Activated CD4-positive, alpha-beta T cell treated with anti-CD3 and anti-CD28 coated beads, Interleukin-2, amount 50 U/mL, for 16 hours (primary cell): ENCODE data around the gene TTC39B.

Experiments
- DNase-seq: peaks from one replicate; pipeline ENCODE4 v3.0.0-alpha.2; 2020

TTC39B gene

DNA sequence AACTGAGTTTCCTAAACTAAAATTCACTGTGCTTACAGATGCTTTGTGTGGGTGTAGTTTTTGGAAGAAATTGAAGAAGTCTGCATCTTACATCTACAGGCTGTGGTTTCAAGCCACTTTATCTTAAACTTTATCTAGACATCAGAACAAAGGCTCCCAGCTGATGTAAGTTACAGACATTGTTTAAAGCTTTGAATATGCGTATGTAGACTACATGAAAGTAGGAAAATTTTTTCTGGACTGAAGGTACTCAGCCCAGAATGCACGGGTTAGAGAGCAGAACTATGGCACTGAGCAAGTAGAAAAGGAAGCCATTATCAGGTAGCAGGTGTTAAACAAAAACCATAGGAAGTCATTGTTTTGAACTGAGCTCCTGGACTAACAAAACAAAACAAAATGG, 185.4 kb downstream of the TTC39B start:
- no peak for DNase-seq

DNA sequence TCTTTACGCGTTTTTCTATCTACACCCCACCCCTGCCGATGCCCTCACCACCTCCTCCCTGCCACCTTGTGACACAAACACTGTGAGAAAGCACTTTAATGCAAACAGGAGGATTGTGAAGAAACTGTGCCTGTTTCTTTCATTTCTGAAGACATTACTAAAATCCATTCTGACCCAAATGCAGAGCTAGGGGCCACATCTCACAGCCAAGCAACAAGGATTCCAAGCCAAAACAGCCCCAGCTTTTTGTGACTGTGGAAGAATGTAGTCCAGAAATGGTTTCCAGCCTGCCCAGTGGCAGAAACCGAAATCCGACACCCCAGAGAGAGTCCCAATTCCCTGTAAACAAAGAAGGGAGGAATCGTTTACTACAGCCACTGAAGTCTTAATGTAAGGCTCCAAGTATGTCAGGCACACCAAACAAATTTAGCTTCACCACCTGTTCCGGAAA, 190.9 kb downstream of the TTC39B start:
- no peak for DNase-seq

DNA sequence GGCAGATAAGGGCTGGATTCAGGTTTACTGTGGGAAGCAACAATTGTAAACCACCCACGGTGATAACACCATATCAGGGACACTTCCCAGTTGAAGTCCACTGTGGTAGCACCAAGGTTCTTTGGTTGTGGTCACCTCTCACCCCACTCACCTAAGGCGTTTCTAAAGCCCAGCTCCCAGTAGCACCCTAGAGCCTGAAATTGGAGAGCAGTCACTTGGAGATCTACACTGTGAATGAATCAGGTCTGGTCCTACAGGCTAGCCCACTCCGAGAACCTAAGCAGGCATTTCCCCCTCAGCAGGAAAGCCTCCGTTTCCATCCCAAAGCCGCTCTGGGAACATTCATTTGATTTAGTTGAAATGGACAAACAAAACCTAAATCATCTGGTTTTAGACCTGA, 191.3 kb downstream of the TTC39B start:
- no peak for DNase-seq

GRCh38 chr9:15115041-15115440, 192.0 kb downstream of the TTC39B start:
- DNase-seq = no peak
